Measurements from ENCODE around the gene CXCL1. TPM values are rescaled to one million over a fixed set of nuclear protein-coding genes. Genes with fewer than 3 reads are reported as not detected.

Gene CXCL1
- total RNA-seq, 1 donor from 2014 or later = 7.0 TPM

DNA sequence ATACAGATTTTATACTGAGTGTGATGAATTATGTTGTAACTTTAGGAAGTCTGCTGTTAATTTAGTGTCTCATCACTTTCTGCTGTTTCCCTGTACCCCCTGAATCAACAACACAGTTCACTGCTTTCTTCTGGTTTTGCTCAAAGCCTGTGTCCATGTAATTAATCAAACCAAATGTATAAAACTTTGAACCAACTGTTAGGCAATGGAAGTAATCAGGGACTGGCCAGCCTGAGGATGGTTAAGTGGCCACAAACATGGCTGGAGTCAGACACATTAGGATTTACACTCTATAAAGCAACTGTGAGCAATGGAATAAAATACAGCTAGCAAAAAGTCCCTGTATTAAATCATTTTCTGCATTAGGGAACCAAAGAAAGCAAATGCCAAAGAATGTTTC, 42.6 kb downstream of the CXCL1 start:
- Histone ChIP-seq H3K9me3 (no peaks in the 10 kb centered on the region), H3K27me3 (ENCODE audit: low read depth) (no peaks in the 10 kb centered on the region), H3K4me1 (no peaks in the 10 kb centered on the region), H3K36me3 (no peaks in the 10 kb centered on the region), H3K27ac (no peak overlapping the region), H3K4me3 (no peak overlapping the region)
- ATAC-seq (no peak), DNase-seq (no peak)
- TF ChIP-seq, protein P1, sequence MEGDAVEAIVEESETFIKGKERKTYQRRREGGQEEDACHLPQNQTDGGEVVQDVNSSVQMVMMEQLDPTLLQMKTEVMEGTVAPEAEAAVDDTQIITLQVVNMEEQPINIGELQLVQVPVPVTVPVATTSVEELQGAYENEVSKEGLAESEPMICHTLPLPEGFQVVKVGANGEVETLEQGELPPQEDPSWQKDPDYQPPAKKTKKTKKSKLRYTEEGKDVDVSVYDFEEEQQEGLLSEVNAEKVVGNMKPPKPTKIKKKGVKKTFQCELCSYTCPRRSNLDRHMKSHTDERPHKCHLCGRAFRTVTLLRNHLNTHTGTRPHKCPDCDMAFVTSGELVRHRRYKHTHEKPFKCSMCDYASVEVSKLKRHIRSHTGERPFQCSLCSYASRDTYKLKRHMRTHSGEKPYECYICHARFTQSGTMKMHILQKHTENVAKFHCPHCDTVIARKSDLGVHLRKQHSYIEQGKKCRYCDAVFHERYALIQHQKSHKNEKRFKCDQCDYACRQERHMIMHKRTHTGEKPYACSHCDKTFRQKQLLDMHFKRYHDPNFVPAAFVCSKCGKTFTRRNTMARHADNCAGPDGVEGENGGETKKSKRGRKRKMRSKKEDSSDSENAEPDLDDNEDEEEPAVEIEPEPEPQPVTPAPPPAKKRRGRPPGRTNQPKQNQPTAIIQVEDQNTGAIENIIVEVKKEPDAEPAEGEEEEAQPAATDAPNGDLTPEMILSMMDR (IDR thresholded peaks at IDR 0.05) = no peak
- intact Hi-C loops (cut with DNase I) = no loop called here

DNA sequence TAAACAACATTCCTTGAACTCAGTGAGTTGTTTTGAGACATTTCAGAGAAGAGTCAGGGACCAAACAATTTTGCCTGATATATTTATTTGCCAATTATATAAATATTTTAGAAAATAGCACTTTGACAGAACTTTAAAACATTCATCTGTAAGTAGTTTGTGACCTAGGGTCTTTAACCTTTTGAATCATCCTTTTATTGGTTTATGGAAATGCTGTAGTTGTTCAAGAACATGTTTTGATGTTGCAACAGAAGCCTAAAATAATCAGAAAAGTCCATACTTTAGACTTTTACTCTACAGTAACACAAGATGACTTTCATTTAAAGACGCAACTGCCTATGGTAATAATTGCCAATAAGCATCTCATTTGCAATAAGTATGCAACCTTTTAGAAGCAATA, 43.0 kb downstream of the CXCL1 start:
- TF ChIP-seq, protein P1 (IDR thresholded peaks at IDR 0.05) = no peak
- DNase-seq (no peak), ATAC-seq (no peak)
- H3K9me3 ChIP-seq = no peaks in the 10 kb centered on the region
- H3K36me3 ChIP-seq = no peaks in the 10 kb centered on the region
- no peaks in the 10 kb centered on the region for H3K4me1 ChIP-seq
- no peak overlapping the region for H3K27ac ChIP-seq
- intact Hi-C loops (cut with DNase I) = no loop called here
- H3K4me3 ChIP-seq = no peak overlapping the region
- no peaks in the 10 kb centered on the region for H3K27me3 ChIP-seq (ENCODE audit: low read depth)

DNA sequence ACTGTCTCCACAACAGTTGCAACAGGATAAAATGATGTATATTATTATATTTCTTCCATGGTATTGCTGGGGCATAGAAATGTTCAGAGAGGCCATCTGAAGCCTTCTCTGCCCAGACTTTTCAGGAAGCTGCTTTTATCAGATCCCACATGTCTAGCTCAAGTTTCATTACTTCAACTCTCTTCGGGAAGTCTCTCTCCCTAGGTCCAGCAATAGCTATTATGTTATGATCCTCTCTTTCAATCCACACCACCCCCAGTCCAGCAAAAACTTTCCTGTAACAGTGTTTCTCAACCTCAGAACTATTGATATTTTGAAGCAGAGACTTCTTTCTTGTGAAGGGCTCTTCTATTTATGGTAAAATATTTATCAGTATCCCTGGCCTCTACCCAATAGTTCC, 44.9 kb downstream of the CXCL1 start:
- intact Hi-C loops (cut with DNase I) = no loop called here
- ATAC-seq (no peak), DNase-seq (no peak)
- H3K4me1 ChIP-seq = no peaks in the 10 kb centered on the region
- TF ChIP-seq, protein P1 (IDR thresholded peaks at IDR 0.05) = no peak
- no peaks in the 10 kb centered on the region for H3K9me3 ChIP-seq
- H3K36me3 ChIP-seq = no peaks in the 10 kb centered on the region
- no peak overlapping the region for H3K4me3 ChIP-seq
- H3K27ac ChIP-seq = no peak overlapping the region
- no peaks in the 10 kb centered on the region for H3K27me3 ChIP-seq (ENCODE audit: low read depth)

DNA sequence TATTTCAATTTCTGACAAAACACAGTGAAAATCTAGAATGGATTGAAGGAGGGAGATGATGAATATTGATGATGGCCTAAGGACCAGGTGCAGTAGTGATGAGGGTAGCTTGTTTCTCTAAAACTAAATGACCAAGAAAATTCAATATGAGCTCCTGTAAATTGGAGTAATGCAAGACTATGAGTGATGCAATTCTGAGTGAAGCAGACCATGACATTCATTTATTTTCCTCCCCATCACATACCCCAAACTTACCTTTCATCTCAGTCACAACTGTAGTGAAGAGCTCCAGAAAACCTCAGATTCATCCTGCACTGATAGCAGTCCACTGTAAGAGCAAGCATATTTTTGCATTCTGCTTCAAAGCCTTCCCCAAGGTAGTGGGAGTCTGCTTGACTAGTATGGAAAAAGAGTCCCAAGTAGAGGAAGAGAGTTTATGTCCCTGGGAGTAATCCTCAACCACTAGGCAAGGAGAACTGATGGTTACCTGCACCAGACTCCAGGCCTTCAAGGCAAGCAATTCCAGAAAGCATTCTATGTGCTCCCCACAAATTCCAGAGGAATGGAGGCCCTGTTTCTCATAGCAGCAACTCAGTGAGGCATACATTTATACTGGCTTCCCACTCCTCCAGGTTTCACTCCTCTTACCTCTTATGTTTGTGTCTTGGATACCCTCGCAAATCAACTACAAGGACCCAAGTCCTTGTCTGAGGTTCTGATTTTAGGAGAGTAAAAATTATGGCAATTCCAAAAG, 47.2 kb downstream of the CXCL1 start:
- H3K36me3 ChIP-seq = no peaks in the 10 kb centered on the region
- H3K9me3 ChIP-seq = no peaks in the 10 kb centered on the region
- intact Hi-C loops (cut with DNase I) = no loop called here
- ATAC-seq = no peak
- no peak for DNase-seq
- H3K27ac ChIP-seq = no peak overlapping the region
- no peaks in the 10 kb centered on the region for H3K4me1 ChIP-seq
- no peak overlapping the region for H3K4me3 ChIP-seq
- TF ChIP-seq, protein P1 (IDR thresholded peaks at IDR 0.05) = no peak
- no peaks in the 10 kb centered on the region for H3K27me3 ChIP-seq (ENCODE audit: low read depth)

DNA sequence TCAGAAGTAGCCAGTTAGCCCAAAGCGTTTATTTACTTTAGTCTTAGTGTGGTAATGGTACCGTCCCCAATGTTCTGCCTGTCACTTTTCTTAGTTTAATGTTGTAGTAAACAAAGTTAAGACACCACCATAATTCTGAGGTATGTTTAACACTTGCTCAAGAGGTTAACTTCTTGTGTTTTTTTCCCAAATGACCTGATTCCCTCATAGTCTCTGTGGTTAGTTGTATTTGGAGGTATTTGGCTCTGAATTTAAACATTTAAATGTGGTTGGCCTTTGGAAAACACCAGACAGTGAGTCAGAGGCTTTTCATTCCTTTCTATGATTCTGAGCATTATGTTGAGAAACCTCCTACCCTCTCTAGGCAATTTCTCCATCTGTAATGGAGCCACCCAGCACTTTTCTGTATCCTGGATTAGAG, 47.9 kb downstream of the CXCL1 start:
- H3K4me3 ChIP-seq = no peak overlapping the region
- TF ChIP-seq, protein P1 (IDR thresholded peaks at IDR 0.05) = no peak
- no peaks in the 10 kb centered on the region for H3K27me3 ChIP-seq (ENCODE audit: low read depth)
- H3K27ac ChIP-seq = no peak overlapping the region
- ATAC-seq (peak; percentile 17 to 33), DNase-seq (no peak)
- H3K4me1 ChIP-seq = no peaks in the 10 kb centered on the region
- intact Hi-C loops (cut with DNase I) = no loop called here
- H3K36me3 ChIP-seq = no peaks in the 10 kb centered on the region
- no peaks in the 10 kb centered on the region for H3K9me3 ChIP-seq
